Inferior parietal cortex (tissue), 1 donor: ENCODE data around the gene GPR6.
A peak's percentile ranks its signal among the peaks of the same experiment; 100 is the strongest.

ENCODE experiments used
- DNase-seq: peaks from one replicate; pipeline ENCODE4 v3.0.0-alpha.2; 2016; ENCODE audit errors: extremely low spot score

The GPR6 gene, protein sequence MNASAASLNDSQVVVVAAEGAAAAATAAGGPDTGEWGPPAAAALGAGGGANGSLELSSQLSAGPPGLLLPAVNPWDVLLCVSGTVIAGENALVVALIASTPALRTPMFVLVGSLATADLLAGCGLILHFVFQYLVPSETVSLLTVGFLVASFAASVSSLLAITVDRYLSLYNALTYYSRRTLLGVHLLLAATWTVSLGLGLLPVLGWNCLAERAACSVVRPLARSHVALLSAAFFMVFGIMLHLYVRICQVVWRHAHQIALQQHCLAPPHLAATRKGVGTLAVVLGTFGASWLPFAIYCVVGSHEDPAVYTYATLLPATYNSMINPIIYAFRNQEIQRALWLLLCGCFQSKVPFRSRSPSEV

DNA sequence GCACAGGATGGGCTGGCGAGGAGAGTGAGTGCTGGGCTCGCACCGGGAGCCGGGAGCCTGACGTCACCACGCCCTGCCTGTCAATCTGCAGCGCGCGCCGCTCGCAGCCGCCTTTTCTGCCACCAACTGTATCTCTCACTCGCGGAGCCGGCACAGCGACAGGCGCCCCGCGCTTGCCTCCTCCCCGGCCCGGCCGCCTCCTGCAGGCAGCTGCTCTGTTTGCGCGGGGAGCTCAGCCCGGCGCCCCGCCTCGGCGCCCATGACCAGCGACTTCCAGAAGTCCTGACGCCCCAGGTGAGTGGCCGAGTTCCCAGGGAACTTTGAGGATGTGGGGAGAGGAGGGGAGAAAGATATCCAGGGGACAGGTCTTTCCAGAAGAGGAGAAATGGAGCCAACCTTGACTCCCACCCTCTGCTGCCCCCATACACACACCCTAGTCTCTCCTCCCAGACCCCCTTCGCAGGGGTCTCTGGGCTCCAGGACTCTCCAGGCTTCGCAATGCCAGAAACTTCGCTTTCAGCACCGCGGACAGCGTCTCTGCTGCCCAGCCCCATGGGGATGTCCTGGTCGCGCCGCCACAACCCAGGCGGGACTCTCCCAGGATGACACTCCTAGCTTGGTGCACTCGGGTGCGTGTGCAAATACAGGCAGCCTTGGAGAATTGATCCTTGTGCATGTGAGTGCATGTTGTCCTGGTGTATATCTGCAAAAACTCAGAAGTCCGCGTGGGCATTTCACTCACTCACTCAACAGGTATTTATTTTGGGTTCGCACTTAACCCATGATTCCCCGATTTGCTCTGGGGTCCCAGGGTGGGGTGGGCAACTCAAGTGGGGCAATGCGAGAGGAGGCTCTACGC is at the start of gene GPR6:
GPR6 (plus strand) TSS at position 138 of the 859 bp plus-strand sequence. CDS start 802 bp downstream, outside the sequence.
- DNase-seq: peak; percentile 24

DNA sequence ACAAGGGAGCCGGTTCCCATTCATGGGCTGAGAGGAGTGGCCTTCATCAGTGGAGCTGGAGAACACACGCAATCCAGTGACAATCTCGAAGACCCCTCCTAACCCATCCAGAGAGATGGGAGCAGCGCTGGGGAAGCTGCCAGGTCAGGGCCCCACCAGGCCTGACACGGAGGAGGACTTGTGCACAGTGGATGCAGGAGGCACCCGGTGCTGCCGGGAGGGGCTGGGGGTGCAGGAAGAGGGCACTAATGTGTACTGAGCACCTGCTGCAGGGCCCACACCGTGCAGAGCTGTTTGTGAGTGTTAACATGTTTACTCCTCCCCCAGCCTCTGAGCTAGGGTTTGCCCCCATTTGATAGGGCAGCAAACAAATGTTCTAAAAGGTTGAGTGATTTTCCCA is 43.8 kb upstream of the GPR6 start:
- DNase-seq: no peak

DNA sequence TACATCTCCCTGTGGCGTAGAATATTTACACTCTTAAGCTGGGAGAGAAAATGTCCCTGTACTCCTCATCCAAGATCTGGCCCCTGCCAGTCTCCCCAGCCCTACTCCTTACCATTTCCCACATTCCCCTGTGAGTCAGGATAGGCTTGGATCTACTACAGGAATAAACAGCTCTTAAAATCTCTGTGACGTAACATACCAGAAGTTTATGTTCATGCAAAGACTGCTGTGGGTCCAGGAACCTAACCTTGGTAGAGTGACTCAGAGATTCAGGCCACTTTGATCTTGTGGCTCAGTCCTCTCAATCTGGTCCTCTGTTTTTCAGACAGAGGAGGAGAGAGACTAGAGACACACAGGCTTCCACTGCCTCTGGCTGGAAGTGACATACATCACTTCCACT is 38.5 kb upstream of the GPR6 start:
- DNase-seq: no peak

DNA sequence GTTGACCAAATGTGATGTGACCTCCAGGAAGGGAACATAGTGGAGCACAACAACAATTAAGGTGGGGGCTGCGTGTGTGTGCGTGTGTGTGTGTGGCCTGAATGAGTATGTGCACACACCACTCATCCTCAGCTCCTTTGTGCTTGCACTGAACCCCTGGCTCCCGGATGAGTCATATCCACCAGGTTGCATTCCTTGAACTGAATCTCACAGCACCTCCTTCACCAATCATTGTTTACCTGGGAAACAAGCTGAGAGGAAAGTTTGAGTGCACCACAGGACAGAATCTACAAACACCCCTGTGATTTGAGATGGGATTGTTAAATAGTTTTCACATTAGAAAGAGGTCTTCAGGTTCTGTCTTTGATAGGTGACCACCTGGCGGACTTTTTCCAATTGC is 33.7 kb upstream of the GPR6 start:
- no peak for DNase-seq

DNA sequence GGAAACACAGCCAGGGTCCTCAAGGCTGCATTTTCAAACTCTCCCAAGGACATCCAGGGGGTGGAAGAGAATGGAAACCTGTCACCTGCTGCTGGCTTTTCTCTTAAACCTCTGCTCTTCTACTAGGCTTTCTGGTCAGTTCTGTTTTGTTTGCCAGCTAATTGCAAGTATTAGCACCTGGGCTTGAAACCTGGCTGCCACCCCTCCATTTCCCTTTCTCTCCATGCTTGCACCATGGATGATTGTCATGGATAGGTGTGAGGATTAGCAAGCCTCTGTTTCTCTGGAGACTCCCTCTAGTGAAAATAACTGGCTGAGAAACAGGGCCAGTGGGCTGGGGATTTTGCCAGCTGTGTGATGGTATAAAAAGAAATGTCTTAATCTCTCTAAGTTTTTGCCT is 33.0 kb upstream of the GPR6 start:
- DNase-seq: no peak

DNA sequence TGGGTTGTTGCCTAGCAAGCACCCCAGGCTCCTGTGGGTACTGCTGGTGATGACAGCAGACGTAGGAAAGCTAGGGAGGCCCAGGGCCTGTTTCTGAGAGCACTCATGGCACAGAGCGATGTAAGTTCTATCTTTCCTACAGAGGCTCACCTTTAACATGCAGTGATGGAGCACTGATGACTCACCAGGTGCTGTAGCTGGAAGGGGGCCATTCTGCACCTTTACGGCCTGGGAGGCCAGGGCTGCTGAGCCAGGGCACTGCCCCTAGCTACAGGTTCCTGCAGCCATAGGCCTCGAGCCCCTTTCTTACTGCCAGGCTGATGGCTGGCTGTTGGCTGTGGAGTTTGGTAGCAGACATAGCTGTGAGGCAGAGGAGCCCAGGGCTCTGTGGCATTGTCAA is 31.1 kb upstream of the GPR6 start:
- no peak for DNase-seq

DNA sequence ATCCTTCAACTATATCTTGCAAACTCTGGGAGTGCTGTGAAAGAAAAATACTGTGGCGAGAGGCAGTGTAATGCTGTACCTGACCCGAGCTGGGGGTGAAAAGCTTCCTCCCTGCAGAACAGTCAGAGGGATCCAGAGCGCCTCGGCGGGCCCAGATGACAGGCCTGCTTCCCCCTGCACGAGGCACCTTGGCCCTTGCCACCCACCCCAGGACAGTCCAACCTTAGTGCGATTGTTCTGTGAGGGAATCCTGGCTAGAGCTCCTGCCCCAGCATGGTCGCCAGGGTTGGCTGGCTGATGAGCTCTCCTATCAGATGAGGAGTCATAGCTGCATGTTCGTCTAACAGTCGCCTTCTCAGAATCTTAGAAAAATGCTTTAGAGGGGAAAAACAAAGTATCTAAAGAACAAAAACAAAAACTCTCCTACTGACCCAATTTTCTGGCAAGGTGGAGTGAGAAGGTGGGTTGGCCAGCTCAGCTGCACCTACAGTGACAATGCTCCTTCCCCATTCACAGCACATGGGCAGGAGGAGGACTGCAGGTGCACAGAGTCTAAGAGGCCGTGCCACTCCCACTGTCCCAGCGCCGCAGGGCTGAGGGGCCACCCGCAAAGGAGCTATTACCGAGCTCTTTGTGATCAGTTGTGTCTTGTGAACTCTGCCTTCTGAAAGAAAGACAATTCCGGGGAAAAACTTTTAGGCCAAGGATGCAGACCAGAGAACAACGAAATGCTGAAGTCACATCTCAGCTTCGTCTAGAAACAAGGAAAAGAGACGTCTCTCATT is 28.6 kb upstream of the GPR6 start:
- DNase-seq: no peak

DNA sequence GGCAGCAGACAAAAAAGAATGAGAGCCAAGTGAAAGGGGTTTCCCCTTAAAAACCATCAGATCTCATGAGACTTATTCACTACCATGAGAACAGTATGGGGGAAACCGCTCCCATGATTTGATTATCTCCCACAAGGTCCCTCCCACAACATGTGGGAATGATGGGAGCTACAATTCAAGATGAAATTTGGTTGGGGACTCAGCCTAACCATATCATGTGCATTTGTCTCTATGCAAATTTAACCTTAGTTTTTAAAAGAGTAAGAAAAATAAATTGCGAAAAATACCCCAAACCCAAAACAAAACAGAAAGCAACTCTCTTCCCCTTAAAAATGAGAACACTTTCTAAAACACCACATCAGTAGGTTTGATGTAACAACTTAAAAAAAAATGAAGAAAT is 22.6 kb upstream of the GPR6 start:
- DNase-seq: no peak

DNA sequence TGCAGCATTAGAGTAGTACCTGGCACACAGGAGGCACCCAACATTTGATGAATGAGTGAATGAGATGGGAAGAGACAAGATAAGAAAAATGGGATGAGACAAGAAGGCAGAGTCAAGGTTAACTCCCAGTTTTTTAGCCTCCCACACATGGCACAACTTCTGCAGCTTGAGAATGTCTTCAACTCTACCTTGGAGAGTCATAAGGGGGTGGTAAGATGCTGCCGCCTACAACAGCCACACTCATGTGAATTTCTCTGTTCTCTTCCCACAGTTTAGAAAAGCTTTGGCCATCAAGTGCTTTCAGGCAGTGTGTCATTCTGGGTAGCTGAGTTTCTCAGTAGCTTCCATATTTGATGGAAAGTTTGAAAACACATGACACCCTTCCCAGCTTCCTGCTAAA is 19.5 kb upstream of the GPR6 start:
- no peak for DNase-seq

DNA sequence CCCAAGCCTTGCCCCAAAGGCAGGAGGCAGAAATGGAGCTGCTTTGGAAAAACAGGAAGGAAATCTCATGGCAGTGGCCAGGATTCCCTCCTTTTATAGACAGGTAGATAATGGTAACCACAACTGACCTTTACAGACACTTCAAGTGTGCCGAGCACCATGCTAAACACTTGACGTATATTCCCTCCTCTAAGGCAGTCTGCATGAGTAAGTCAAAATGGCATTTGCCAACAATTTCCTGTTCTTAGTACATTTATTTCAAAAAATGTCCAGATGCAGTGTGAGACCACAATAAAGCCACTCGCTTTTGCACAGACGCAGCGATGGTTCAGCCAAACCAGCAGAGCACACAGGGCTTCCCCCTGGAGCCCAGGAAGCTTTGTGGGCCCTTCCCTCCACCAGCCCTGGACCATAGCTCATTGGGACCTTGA is 16.5 kb upstream of the GPR6 start:
- no peak for DNase-seq

DNA sequence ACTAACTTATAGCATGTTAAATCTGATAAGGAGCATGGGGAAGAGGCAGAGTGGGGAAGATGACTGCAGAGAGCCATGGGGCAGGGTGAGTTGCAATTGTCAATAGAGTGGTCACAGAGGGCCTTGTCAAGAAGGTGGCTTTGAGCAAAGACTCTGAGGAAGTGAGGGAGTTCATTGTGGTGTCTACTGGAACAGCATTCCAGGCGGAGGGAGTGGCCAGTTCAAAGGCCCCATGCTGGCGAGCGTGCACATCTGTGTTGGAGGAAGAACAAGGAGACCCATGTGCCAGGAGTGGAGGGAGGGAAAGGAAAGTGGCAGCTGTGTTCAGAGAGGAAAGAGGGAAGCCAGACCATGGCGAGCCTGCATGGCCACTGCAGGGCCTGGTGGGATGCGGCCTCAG is 15.8 kb upstream of the GPR6 start:
- DNase-seq: no peak

DNA sequence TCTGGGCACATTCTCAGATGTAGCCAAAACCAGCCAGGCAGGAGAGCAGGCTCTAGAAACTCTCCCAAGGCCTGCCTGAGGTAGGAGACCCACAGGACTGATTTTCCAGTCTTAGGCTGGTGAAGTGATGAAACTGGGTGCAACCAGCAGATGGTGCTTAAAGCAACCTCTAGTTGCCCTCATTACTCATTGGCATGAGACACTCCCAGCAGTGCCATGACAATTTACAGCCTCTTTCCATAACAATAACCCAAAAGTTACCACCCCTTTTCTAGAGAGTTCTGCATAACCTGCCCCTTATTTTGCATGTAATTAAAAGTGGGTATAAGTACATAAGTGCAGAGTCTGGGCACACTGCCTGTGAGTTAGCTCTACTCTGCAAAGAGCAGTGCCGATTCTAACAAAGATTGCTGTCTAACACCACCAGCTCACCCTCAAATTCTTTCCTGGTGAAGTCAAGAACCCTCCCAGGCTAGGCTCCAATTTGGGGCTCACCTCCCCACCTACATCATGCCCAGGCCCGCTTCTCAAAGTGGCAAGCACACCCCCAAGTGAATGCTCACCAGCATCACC is 14.4 kb upstream of the GPR6 start:
- no peak for DNase-seq

DNA sequence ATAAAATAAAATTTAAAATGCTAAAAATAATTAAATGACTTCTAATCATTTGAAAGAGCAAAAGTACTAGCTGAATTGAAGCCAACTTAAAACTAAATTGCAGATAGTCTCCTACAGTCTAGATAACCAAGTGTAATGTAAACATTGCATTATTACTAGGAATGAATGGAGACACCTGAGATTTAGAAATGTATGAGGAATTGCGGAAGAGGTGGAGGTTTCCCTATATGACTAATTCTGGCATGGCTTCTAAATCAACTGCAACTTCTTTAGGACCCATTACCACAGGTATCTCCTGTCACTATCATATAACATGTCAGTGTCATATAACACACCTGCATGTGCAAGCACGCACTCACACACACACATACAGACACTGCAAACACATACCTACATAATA is 13.2 kb upstream of the GPR6 start:
- no peak for DNase-seq

DNA sequence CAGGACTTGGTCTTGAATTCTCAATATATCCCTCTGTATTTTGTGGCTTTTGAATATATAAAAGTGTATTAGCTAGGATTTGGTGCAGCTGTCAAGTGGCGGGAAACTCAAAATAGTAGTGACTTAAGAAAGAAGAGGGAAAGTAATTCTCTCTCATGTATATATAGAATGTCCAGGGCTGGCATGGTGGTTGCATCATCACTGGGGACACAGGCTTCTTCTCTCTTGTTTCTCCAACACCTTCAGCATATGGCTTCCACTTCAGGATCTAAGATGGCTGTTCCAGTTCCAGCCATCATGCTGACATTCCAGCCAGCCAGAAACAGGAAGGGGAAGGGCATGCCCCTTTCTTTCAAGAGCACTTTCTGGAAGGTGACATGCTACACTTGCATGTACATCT is 11.8 kb upstream of the GPR6 start:
- no peak for DNase-seq

DNA sequence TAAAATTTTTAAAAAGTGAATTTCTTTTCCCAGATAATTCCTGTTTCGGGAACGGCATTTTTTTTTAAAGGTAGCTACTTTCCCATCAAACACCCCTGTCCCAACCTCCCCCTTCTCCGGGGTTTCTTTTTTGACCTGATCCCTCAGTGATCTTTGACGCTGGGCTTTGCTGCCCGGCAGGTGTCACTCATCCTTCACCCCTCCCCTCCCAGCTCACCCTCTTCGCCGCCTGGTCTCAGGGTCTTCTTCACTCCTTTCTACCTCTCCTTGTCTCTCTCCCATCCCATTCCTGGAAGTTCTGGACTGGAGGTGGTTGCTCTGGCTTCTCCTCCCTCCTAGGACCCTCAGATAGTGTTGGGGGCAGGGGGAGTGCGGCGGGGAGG is 329 bp upstream of the GPR6 start:
- no peak for DNase-seq

DNA sequence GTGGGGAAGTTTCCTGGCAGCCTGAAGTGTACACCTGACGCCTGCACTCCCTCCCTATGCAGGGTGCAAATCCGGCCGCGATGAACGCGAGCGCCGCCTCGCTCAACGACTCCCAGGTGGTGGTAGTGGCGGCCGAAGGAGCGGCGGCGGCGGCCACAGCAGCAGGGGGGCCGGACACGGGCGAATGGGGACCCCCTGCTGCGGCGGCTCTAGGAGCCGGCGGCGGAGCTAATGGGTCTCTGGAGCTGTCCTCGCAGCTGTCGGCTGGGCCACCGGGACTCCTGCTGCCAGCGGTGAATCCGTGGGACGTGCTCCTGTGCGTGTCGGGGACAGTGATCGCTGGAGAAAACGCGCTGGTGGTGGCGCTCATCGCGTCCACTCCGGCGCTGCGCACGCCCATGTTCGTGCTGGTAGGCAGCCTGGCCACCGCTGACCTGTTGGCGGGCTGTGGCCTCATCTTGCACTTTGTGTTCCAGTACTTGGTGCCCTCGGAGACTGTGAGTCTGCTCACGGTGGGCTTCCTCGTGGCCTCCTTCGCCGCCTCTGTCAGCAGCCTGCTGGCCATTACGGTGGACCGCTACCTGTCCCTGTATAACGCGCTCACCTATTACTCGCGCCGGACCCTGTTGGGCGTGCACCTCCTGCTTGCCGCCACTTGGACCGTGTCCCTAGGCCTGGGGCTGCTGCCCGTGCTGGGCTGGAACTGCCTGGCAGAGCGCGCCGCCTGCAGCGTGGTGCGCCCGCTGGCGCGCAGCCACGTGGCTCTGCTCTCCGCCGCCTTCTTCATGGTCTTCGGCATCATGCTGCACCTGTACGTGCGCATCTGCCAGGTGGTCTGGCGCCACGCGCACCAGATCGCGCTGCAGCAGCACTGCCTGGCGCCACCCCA is 1.2 kb downstream of the GPR6 start:
- no peak for DNase-seq

DNA sequence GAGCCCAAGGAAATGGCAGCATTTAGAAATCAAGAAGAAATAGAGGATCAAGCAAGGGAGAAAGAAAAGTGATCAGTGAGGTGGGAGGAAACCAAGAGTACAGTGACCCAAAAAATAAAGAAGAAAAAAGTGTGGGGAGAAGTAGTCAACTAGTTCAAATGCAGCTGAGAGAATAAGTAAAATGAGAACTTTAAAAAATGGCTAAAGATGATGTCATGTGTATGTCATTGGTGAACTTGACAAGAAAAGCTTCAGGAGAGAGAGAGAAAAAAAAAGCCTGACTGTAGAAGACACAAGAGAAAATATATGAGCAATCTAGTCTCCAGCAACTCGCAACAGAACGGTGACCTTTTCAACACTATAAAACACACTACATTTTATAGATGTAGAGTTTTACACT is 6.3 kb downstream of the GPR6 start:
- no peak for DNase-seq

DNA sequence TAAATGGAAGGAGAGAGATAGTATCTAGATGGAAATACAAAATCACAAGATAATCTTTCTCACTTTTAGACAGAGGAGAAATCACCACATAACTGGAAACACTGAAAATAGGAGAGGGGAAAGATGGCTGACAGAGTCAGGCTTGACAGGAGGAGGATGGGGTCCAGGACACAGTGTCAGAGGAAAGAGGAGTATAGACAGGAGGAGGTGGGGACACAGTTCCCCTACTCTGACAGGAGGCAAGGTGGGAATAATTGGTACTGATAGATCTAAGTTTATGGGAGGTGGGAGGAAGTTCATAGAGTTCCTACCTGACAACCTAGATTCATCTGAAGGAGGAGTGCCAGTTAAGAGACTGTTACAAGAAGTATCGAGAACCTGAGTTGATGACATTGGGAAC is 9.1 kb downstream of the GPR6 start:
- DNase-seq: no peak

DNA sequence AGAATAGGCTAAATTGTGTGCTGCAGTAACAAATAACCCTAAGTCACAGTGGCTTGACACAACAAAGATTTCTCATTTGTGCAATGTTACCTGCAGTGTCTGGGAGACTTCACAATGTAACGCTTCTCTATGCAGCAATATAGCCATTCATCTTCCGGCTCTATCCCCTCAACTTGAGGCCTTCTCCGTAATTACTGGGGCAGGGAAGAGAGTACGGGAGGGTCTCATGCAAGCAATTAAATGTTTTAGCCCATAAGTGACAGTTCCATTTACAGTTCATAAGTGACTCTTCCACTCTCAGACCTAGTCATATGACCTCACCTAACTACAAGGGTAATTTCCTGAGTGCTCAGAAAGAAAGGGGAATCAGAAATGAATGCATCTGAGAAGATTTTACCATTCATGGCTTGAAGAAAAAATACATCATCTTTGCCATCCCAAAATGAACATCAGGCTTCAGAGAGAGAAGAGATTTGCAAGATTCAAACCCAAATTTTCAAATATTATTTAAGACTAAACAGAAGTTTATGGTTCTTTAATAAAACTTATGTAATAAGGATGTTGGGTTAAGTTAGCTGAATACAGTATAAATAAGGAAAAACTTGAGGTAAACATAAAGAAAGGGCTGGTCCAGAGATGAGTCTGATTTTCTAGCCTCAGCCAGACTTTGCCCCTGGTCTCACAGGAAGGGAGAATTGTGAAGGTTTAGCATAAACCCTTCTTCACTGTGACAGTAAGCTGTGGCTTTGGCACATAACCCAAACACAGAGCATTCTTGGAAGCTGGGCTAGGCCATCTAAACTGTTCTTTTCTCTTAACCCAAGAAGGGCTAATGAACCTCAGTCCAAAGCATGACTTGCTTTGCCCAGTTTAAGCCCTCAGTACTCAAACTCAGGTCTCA is 13.3 kb downstream of the GPR6 start:
- DNase-seq: no peak
